ENCODE data around the gene GMDS.

- TF ChIP-seq CTCF (IDR thresholded peaks at IDR 0.05; ENCODE audit: low read depth, low read length), result no peak
- TF ChIP-seq EZH2phosphoT487 (IDR thresholded peaks at IDR 0.05; ENCODE audit: low read depth), result no peak
Measured at GRCh38 chr6:2266031-2266795, 20.8 kb upstream of the GMDS start.

Data from OCI-LY3 (cell line).